ENCODE data around the gene OR10A3. TPM values are rescaled to one million over a fixed set of nuclear protein-coding genes. Genes with fewer than 3 reads are reported as not detected.

The OR10A3 gene
- total RNA-seq, 1 donor from 2014 or later: not detected

DNA sequence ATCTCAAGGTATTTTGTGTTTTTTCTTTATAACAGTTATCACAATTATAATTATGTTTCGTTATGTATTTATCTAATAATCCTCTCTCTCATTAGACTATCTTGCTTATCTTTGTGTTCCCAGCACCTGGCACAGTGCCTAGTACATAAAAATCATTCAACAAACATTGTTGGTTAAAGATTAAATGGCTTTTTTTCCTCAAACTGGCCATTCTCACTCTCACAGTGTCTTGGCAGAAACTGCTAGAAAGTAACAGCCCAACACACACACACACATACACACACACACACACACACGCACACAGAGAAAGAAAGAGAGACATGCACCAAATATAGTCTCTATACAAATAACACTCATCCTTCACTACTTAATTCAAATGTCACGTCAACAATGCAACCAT is 47.3 kb downstream of the OR10A3 start:
- FAIRE-seq: no peak
- no peak for DNase-seq (ENCODE audit: low spot score in 2 of 2)

DNA sequence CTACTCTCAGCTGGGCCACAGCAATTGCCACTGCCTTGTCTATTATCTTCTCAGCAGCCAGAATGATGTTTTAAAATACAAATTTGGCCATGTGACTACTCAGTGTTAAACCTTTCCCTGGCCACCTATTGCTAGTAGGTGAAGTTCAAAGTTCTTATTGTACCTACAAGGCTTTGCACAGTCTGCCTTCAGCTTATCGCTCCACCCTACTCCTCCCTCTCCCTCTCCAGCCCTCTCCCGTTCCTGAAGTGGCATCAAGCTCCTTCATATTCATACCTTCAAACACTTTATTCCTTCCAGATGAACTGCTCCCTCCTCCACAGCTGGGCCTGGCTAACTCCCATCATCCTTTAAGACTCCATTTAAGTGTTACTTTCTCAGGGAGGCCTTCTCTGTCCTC is 47.7 kb downstream of the OR10A3 start:
- DNase-seq (ENCODE audit: low spot score in 2 of 2) (no peak), FAIRE-seq (no peak)

DNA sequence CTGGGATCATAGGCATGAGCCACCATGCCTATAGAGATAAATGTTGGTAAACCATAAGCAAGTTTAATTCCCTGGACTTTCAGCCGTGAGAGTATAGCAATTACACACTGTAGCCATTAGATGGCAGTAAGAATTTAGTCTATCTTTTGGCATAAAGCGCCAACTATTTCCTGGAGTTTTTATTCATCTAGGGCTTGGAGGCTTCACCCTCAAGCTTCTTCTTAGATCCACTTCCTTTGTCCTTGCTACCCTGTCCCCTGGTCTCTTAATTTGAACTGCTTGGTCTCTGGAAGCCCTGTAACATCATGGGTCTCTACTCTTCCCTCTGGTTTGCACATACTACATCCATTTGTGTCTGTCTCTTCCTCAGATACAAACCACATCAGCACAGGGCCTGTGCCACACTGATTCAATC is 48.7 kb downstream of the OR10A3 start:
- peak; percentile 20 to 40 for DNase-seq (ENCODE audit: low spot score in 2 of 2)
- peak; percentile 75 for FAIRE-seq

DNA sequence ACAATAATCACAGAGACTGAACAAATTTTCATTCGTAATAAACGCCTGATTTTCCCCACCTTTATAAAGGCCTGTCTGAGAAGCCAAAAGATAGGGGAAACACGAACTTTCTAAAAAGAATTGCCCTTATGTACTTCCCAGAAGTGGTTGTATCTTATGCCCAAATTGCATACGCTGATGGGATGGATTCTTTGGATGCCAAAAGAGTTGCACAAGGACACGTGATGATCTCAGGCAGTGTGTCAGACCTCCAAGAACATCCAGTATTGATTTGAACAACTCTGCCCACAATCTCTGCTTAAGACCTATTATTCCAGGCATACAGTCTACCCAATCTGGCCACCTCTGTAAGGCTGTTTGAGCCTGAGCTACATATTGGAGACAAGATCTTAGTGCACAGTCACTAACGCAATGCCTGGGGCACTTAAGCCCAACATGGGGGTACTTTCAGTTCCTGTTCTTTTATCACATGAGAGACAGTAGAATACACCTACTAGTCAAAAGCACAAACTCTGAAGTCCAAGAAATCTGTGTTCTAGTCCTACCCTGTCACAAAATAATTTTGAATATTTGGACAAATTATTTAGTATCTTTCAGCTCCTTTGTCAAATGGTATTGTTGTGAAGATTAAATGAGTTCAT is 49.3 kb downstream of the OR10A3 start:
- FAIRE-seq: no peak
- no peak for DNase-seq (ENCODE audit: low spot score in 2 of 2)

DNA sequence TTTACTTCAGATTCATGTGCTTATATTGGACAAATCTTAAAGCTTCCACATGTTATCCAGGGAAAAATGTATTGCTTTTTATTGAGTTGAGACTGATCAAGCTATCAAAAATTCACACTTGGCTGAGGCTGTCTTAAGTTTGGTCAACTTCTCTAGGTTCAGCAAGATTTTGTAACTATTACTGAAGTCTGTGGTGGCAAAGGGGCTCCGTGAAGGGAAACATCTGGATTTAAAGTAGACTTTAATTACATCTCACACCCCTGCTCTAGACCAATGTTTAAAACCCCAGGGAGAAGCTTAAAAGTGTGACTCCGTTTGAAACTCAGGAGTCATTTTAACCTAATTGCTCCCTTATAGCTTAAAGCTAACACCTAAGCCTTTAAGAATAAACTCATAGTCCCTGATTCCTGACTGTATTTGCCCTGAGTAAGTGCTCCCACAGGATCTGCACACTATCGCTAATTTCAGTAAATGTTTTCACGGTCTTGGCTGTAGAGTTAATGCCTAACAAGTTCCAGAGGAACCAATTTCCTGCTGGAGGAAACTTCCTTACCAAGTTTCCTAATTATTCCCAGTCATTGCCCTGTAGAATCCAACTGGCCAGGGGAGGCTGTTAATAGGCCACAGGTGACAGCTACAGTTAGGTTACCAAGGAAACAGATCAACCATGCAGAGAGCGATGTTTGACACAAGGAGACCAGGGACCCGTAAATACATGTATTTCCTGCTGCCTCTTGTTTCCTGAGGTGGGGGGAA is 50.9 kb downstream of the OR10A3 start:
- no peak for DNase-seq (ENCODE audit: low spot score in 2 of 2)
- FAIRE-seq: no peak

DNA sequence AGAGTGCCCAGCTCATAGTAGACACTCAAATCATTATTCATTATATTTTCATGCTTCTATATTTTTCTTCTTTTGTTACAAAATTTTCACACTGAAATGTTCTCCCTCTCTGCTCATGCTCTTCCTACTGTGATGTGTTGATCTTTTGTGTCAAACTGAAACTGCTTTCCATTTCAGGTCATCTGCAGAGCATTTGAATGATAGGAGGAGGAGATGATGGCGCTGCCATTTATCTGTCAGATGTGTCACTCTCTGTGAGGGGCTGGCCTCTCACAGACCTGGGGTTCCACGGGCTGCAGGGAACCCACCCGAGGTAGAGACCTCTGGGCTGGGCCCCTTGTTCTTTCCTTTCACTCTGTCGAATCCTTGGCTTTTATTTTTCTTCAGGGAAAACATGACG is 51.5 kb downstream of the OR10A3 start:
- DNase-seq (ENCODE audit: low spot score in 2 of 2): no peak
- FAIRE-seq: no peak

Small RNAs within 50 kb of the gene (small RNA-seq; reads per million reads assigned to genes)
- gene COX6CP5: not detected
- gene RNU6-943P: not detected

Other genes with a start within 250 kb of the OR10A3 start
- not detected for gene OVCH2, start 235.2 kb downstream of the OR10A3 start, total RNA-seq
- not detected for gene OR5P2, start 144.8 kb downstream of the OR10A3 start, total RNA-seq
- gene OR5P3, start 110.9 kb downstream of the OR10A3 start, total RNA-seq: not detected
- not detected for gene OR10A6, start 10.4 kb downstream of the OR10A3 start, total RNA-seq
- not detected for gene NLRP10, start 23.7 kb upstream of the OR10A3 start, total RNA-seq
- gene EIF3F, start 45.6 kb upstream of the OR10A3 start, total RNA-seq: 159 TPM
- 83.2 TPM for gene TUB, start 139.5 kb upstream of the OR10A3 start, total RNA-seq
- gene RIC3, start 227.3 kb upstream of the OR10A3 start, total RNA-seq: 42.4 TPM

All from frontal cortex (tissue), 4 donors.